NT2/D1 (cell line): ENCODE data around the gene CISD1.
A peak's percentile ranks its signal among the peaks of the same experiment; 100 is the strongest.

Experiments
- DNase-seq: peaks from one replicate; pipeline ENCODE4 v3.0.0-alpha.2; 2011; ENCODE audit warnings: low read depth, low spot score
- H3K27me3 ChIP-seq: 2 replicates; pipeline ENCODE4 v1.6.0; 2011; ENCODE audit warnings: mild to moderate bottlenecking; ENCODE audit not compliant: insufficient read length, insufficient read depth
- H3K36me3 ChIP-seq: 2 replicates; pipeline ENCODE4 v1.6.1; 2011; ENCODE audit warnings: mild to moderate bottlenecking, low read length, mixed read lengths; ENCODE audit not compliant: insufficient read depth, insufficient read length
- H3K4me1 ChIP-seq: 2 replicates; pipeline ENCODE4 v1.5.1; 2011; ENCODE audit not compliant: insufficient read depth, insufficient read length
- H3K4me3 ChIP-seq: 2 replicates; pipeline ENCODE4 v1.5.1; 2011; ENCODE audit warnings: low read depth; ENCODE audit not compliant: insufficient read length
- H3K9ac ChIP-seq: 2 replicates; pipeline ENCODE4 v1.6.0; 2011; ENCODE audit warnings: low read depth; ENCODE audit not compliant: insufficient read length
- H3K9me3 ChIP-seq: 2 replicates; pipeline ENCODE4 v1.5.1; 2011; ENCODE audit warnings: mild to moderate bottlenecking, low read length; ENCODE audit not compliant: insufficient read depth
- SUZ12 ChIP-seq: IDR thresholded peaks from 2 replicates; pipeline ENCODE4 v1.6.1; 2011; ENCODE audit not compliant: insufficient read length, insufficient read depth; ENCODE audit errors: extremely low read depth
- YY1 ChIP-seq: IDR thresholded peaks from 2 replicates; pipeline ENCODE4 v1.6.1; 2011; ENCODE audit not compliant: insufficient read length, insufficient read depth
- ZNF274 ChIP-seq: IDR thresholded peaks from 2 replicates; pipeline ENCODE4 v1.6.1; 2011; ENCODE audit warnings: mild to moderate bottlenecking, low read depth, low read length

CISD1 gene

GRCh38 chr10:58266826-58267712 lies 1.9 kb upstream of the CISD1 start:
- Histone ChIP-seq H3K9me3 (no peaks in the 10 kb centered on the region; the same call in 1 of the 2 replicates), H3K36me3 (no peaks in the 10 kb centered on the region), H3K9ac (peak overlapping the region; percentile 76), H3K4me1 (no peaks in the 10 kb centered on the region), H3K4me3 (peak overlapping the region; percentile 64), H3K27me3 (no peaks in the 10 kb centered on the region)
- DNase-seq, result no peak
- TF ChIP-seq YY1, result no peak

DNA sequence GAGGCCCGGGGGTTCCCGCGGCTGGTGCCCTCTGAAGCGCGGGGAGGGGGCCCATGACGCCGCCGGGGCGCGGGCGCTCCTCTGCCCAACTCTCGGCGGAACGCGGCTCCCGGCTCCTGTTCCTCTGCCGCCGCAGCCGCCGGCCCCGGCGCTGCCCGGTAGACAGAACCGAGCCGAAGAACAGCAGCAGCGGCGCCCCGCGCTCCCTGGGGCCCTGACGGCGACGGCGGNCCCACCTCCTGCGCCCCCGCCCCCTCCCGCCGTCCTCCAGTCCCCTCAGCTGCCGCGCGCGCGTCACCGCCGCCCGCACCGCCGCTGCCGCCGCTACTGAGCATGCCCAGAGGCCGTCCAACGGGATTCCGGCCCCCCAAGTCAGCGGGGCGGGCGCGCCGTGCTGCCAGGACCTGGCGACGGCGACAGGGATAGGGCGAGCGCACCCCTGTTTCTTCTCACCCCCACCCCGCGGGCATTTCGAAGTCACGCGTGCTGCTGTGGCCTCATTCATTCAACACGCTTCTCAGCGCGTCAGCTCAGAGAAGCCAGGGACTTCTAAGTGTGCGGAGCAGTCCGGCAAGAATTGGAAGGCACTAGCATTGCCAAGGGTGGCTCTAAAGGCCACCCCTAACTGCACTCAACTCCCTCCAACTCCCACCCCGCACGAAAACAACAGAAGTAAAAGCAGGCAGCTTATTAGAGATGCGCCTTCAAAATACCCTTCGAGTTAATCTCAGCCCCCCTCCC lies 1.1 kb upstream of the CISD1 start, which contains the start of gene IPMK:
IPMK (minus strand) TSS at position 182 of the 741 bp plus-strand sequence. CDS start 283 bp downstream, outside the sequence.
- Histone ChIP-seq H3K36me3 (no peaks in the 10 kb centered on the region), H3K9ac (peak within 1 kb of the TSS; percentile 76), H3K9me3 (no peaks in the 10 kb centered on the region; the same call in 1 of the 2 replicates), H3K4me1 (no peaks in the 10 kb centered on the region), H3K4me3 (peak within 1 kb of the TSS; percentile 64), H3K27me3 (no peaks in the 10 kb centered on the region)
- TF ChIP-seq YY1, result no peak
- TF ChIP-seq SUZ12, result no peak
- TF ChIP-seq ZNF274, result no peak
- peak; percentile 55 for DNase-seq

- H3K9ac ChIP-seq, result no peak overlapping the region
- H3K27me3 ChIP-seq, result no peaks in the 10 kb centered on the region
- no peak for DNase-seq
- no peaks in the 10 kb centered on the region for H3K4me1 ChIP-seq
- H3K36me3 ChIP-seq, result no peaks in the 10 kb centered on the region
- peak overlapping the region; percentile 57 for H3K4me3 ChIP-seq
- H3K9me3 ChIP-seq, result no peaks in the 10 kb centered on the region; the same call in 1 of the 2 replicates
- TF ChIP-seq ZNF274, result no peak
- no peak for TF ChIP-seq YY1
- no peak for TF ChIP-seq SUZ12
These were observed 462 bp upstream of the CISD1 start for GRCh38 chr10:58268454-58268945.

- Histone ChIP-seq H3K9me3 (no peaks in the 10 kb centered on the region; the same call in 1 of the 2 replicates), H3K9ac (peak overlapping the region; percentile 85), H3K4me1 (no peaks in the 10 kb centered on the region), H3K36me3 (no peaks in the 10 kb centered on the region), H3K27me3 (no peaks in the 10 kb centered on the region), H3K4me3 (peak overlapping the region; percentile 63)
- TF ChIP-seq YY1 (no peak), SUZ12 (no peak), ZNF274 (no peak)
- no peak for DNase-seq
These were observed 874 bp downstream of the CISD1 start for GRCh38 chr10:58269782-58270290.

GRCh38 chr10:58275261-58275660 lies 6.3 kb downstream of the CISD1 start:
- no peaks in the 10 kb centered on the region for H3K27me3 ChIP-seq
- DNase-seq, result no peak
- H3K4me1 ChIP-seq, result no peaks in the 10 kb centered on the region
- H3K9ac ChIP-seq, result no peak overlapping the region
- H3K4me3 ChIP-seq, result no peak overlapping the region
- H3K36me3 ChIP-seq, result peaks cover 20% of the 10 kb centered on the region
- H3K9me3 ChIP-seq, result no peaks in the 10 kb centered on the region; the same call in 1 of the 2 replicates
- TF ChIP-seq SUZ12 (no peak), YY1 (no peak), ZNF274 (no peak)

DNA sequence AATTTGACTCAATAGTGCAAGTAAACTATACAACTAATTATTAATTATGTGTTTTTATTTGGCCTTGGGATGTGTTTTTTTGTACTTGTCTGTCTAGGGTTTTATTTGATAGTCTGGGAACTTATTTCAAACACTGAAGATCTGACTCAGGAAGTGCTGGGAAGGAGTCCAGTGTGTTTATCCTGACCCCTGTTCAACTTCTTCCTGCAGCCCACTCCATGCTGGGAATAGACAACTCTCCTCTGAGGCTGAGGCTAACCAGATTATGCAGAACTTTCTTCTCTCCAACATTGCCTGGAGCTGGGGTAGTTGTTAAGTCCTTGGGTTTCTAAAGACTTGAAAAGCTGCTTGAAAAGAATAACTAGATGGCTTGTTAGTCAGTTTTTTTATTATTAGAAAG lies 6.9 kb downstream of the CISD1 start:
- Histone ChIP-seq H3K9me3 (no peaks in the 10 kb centered on the region), H3K4me3 (no peak overlapping the region), H3K4me1 (no peaks in the 10 kb centered on the region), H3K27me3 (no peaks in the 10 kb centered on the region), H3K36me3 (peaks cover 20% of the 10 kb centered on the region), H3K9ac (no peak overlapping the region)
- DNase-seq, result no peak
- TF ChIP-seq YY1, result no peak
- no peak for TF ChIP-seq ZNF274
- TF ChIP-seq SUZ12, result no peak

DNA sequence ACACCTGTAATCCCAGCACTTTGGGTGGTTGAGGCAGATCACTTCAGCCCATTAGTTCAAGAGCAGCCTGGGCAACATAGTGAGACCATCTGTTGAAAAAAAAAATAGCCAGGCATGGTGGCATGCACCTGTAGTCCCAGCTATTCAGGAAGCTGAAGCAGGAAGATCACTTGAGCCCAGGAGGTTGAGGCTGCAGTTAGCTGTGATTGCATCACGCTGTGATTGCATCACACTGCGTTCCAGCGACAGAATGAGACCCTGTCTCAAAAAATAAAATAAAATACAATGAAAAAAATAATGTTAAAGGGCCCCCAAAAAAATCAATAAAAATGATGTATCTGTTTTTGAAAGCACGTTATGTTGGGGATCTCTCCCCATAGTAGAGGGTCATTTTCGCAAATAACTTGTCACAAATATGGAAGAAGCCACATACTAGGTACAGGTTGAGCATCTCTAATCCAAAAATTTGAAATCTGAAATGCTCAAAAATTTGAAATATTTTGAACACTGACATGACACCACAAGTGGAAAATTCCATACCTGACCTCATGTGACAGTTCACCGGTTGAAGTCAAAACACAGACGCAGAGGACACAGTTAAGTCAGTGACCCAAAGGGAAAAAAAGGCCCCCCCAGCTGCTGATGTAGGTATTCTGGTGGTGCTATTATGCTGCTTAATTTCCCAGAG lies 9.5 kb downstream of the CISD1 start:
- H3K4me1 ChIP-seq, result no peaks in the 10 kb centered on the region
- peaks cover 20% of the 10 kb centered on the region for H3K36me3 ChIP-seq
- no peaks in the 10 kb centered on the region for H3K27me3 ChIP-seq
- TF ChIP-seq ZNF274, result no peak
- no peak for TF ChIP-seq YY1
- no peak for TF ChIP-seq SUZ12
- no peak overlapping the region for H3K9ac ChIP-seq
- no peaks in the 10 kb centered on the region for H3K9me3 ChIP-seq
- no peak for DNase-seq
- H3K4me3 ChIP-seq, result no peak overlapping the region
